ENCODE data around the gene PARD3.

The PARD3 gene

GRCh38 chr10:34091635-34092195 is 723.4 kb downstream of the PARD3 start:
- H3K4me3 ChIP-seq (ENCODE audit: low read depth, low read length): no peak overlapping the region
- TF ChIP-seq CTCF (IDR thresholded peaks at IDR 0.05; ENCODE audit: low read depth, low read length, missing control alignments): no peak
- no peak for DNase-seq (ENCODE audit: low read depth)

- DNase-seq (ENCODE audit: low read depth): no peak
- no peak for TF ChIP-seq CTCF (IDR thresholded peaks at IDR 0.05; ENCODE audit: low read depth, low read length, missing control alignments)
- no peak overlapping the region for H3K4me3 ChIP-seq (ENCODE audit: low read depth, low read length)
These were observed 725.8 kb downstream of the PARD3 start for GRCh38 chr10:34089253-34089652.

- no peak for TF ChIP-seq CTCF (IDR thresholded peaks at IDR 0.05; ENCODE audit: low read depth, low read length, missing control alignments)
- DNase-seq (ENCODE audit: low read depth): no peak
- H3K4me3 ChIP-seq (ENCODE audit: low read depth, low read length): no peak overlapping the region
These were observed 726.8 kb downstream of the PARD3 start for GRCh38 chr10:34088208-34088794.

GRCh38 chr10:34087095-34087418 is 728.0 kb downstream of the PARD3 start:
- H3K4me3 ChIP-seq (ENCODE audit: low read depth, low read length): no peak overlapping the region
- TF ChIP-seq CTCF (IDR thresholded peaks at IDR 0.05; ENCODE audit: low read depth, low read length, missing control alignments): no peak
- DNase-seq (ENCODE audit: low read depth): no peak

- TF ChIP-seq CTCF (IDR thresholded peaks at IDR 0.05; ENCODE audit: low read depth, low read length, missing control alignments): no peak
- H3K4me3 ChIP-seq (ENCODE audit: low read depth, low read length): no peak overlapping the region
- DNase-seq (ENCODE audit: low read depth): no peak
These were observed 731.5 kb downstream of the PARD3 start for GRCh38 chr10:34083567-34083966.

GRCh38 chr10:34081948-34082347 is 733.1 kb downstream of the PARD3 start:
- no peak for TF ChIP-seq CTCF (IDR thresholded peaks at IDR 0.05; ENCODE audit: low read depth, low read length, missing control alignments)
- no peak for DNase-seq (ENCODE audit: low read depth)
- no peak overlapping the region for H3K4me3 ChIP-seq (ENCODE audit: low read depth, low read length)

- no peak overlapping the region for H3K4me3 ChIP-seq (ENCODE audit: low read depth, low read length)
- TF ChIP-seq CTCF (IDR thresholded peaks at IDR 0.05; ENCODE audit: low read depth, low read length, missing control alignments): no peak
- DNase-seq (ENCODE audit: low read depth): no peak
These were observed 733.8 kb downstream of the PARD3 start for GRCh38 chr10:34081347-34081743.

Measured in GM12864 (cell line).